CD14-positive monocyte (primary cell): ENCODE data around the gene ZSCAN1. TPM values are rescaled to one million over a fixed set of nuclear protein-coding genes. Genes with fewer than 3 reads are reported as not detected.

Source experiments
- DNase-seq, 3 donors: peaks; one replicate each; pipeline ENCODE4 v3.0.0-alpha.2; 2011 to 2022
- H2AFZ ChIP-seq: 2 replicates; pipeline ENCODE4 v1.6.0; 2012; ENCODE audit warnings: mild to moderate bottlenecking, low read depth, low read length, inconsistent platforms; ENCODE audit not compliant: insufficient read depth, poor library complexity, severe bottlenecking
- H3K27ac ChIP-seq, 2 donors: 1 replicate in 1 of 2; 2 replicates in 1 of 2; pipeline ENCODE4 v1.5.1; 2012 to 2013; ENCODE audit warnings: low read length in 2 of 2, control low read depth in 1 of 2, inconsistent platforms in 1 of 2, low read depth in 1 of 2, mild to moderate bottlenecking in 1 of 2
- H3K27me3 ChIP-seq, 2 donors: one replicate each; pipeline versions ENCODE4 v1.6.0 to v1.6.1; 2011 to 2013; ENCODE audit warnings: low read length in 2 of 2; ENCODE audit not compliant: control insufficient read depth in 2 of 2, insufficient read depth in 2 of 2
- H3K36me3 ChIP-seq, 2 donors: replicated peaks in 1 of 2; 1 replicate in 1 of 2; 2 replicates in 1 of 2; pipeline versions ENCODE4 v1.5.1 to v1.6.1; 2012 to 2013; ENCODE audit warnings: low read length in 2 of 2, control low read depth in 1 of 2, inconsistent platforms in 1 of 2, mild to moderate bottlenecking in 1 of 2; ENCODE audit not compliant: insufficient read depth in 2 of 2, control insufficient read depth in 1 of 2
- H3K4me1 ChIP-seq, 2 donors: 1 replicate in 1 of 2; 2 replicates in 1 of 2; pipeline versions ENCODE4 v1.5.1 to v1.6.1; 2012 to 2013; ENCODE audit warnings: low read length in 2 of 2, control low read depth in 1 of 2, inconsistent platforms in 1 of 2, mild to moderate bottlenecking in 1 of 2, moderate library complexity in 1 of 2; ENCODE audit not compliant: insufficient read depth in 2 of 2, control insufficient read depth in 1 of 2
- H3K4me2 ChIP-seq: replicated peaks from 2 replicates; pipeline ENCODE3; 2012; ENCODE audit warnings: low read length, moderate library complexity, mild to moderate bottlenecking; ENCODE audit not compliant: poor library complexity, severe bottlenecking; ENCODE audit errors: extremely low read depth
- H3K4me3 ChIP-seq, 3 experiments: fragments of 200-600 bp in 1 of 3; sonication (generic) in 1 of 3; replicated peaks in 1 of 3; 1 replicate in 2 of 3; 2 replicates in 1 of 3; pipeline ENCODE4 v1.5.1; 2011 to 2013; ENCODE audit warnings: low read length in 3 of 3, mild to moderate bottlenecking in 3 of 3, control low read depth in 2 of 3, low read depth in 2 of 3, inconsistent platforms in 1 of 3, moderate library complexity in 1 of 3
- H3K79me2 ChIP-seq: 2 replicates; pipeline ENCODE4 v1.6.0; 2012; ENCODE audit warnings: mild to moderate bottlenecking, control low read depth, inconsistent platforms, low read length, moderate library complexity; ENCODE audit not compliant: insufficient read depth
- H3K9ac ChIP-seq: 2 replicates; pipeline ENCODE4 v1.6.0; 2017; ENCODE audit warnings: low read length, mild to moderate bottlenecking; ENCODE audit not compliant: insufficient read depth, poor library complexity, severe bottlenecking
- H3K9me3 ChIP-seq, 2 donors: replicated peaks in 1 of 2; 1 replicate in 1 of 2; 2 replicates in 1 of 2; pipeline versions ENCODE4 v1.5.1 to v1.6.1; 2012 to 2013; ENCODE audit warnings: low read length in 2 of 2, control low read depth in 1 of 2; ENCODE audit not compliant: control insufficient read depth in 1 of 2, insufficient read depth in 1 of 2
- H4K20me1 ChIP-seq: 2 replicates; pipeline ENCODE4 v1.6.0; 2012; ENCODE audit warnings: mild to moderate bottlenecking, low read length, control low read depth, moderate library complexity; ENCODE audit not compliant: insufficient read depth
- H3K27ac Mint-ChIP-seq, 7 donors: one replicate each; pipeline ENCODE4 v1.8.0; 2020; ENCODE audit warnings: mild to moderate bottlenecking in 7 of 7, mixed read lengths in 7 of 7, moderate library complexity in 6 of 7, inconsistent platforms in 2 of 7
- H3K27me3 Mint-ChIP-seq, 3 donors: one replicate each; pipeline ENCODE4 v1.8.0; 2021 to 2022; ENCODE audit warnings: low read depth in 3 of 3, mild to moderate bottlenecking in 3 of 3, mixed read lengths in 3 of 3, moderate library complexity in 3 of 3, inconsistent platforms in 1 of 3
- H3K36me3 Mint-ChIP-seq, 2 donors: one replicate each; pipeline ENCODE4 v1.8.0; 2020; ENCODE audit warnings: mixed read lengths in 2 of 2, inconsistent platforms in 1 of 2, mild to moderate bottlenecking in 1 of 2
- H3K4me1 Mint-ChIP-seq: one replicate; pipeline ENCODE4 v1.8.0; 2020; ENCODE audit warnings: mild to moderate bottlenecking, mixed read lengths
- H3K4me3 Mint-ChIP-seq, 2 donors: one replicate each; pipeline ENCODE4 v1.8.0; 2020; ENCODE audit warnings: mild to moderate bottlenecking in 2 of 2, mixed read lengths in 2 of 2, moderate library complexity in 1 of 2
- H3K9me3 Mint-ChIP-seq, 7 donors: one replicate each; pipeline ENCODE4 v1.8.0; 2020 to 2022; ENCODE audit warnings: mixed read lengths in 7 of 7, mild to moderate bottlenecking in 6 of 7, moderate library complexity in 6 of 7, inconsistent platforms in 2 of 7
- CTCF ChIP-seq: fragments of 200-600 bp; IDR thresholded peaks from one replicate; pipeline ENCODE4 v1.8.0; 2022; ENCODE audit warnings: antibody characterized with exemption, mild to moderate bottlenecking
- WGBS: methylation state at CpG from one replicate; pipeline ENCODE4 v1.1.5; 2013; ENCODE audit warnings: missing lambda C conversion rate; ENCODE audit not compliant: insufficient coverage; 5-methylcytosine and 5-hydroxymethylcytosine counted together
- intact Hi-C, 2 donors: fragments of 100-400 bp; cut with micrococcal nuclease; formaldehyde crosslinking; loops; one replicate each; pipeline versions ENCODE4 v1.15.0 to v1.15.1; 2023
- polyA plus RNA-seq, 3 donors: library from polyadenylated mRNA; depleted of rRNA in 1 of 3; unstranded in 2 of 3; stranded (reverse) in 1 of 3; fragments of 300-500 nt in 2 of 3; fragments of >200 nt in 1 of 3; fragmentation: Illumina TruSeq in 2 of 3; gene quantifications; 1 replicate in 2 of 3; 2 replicates in 1 of 3; pipeline ENCODE4 v1.2.3, GENCODE V29; 2012 to 2021

The ZSCAN1 gene
- polyA plus RNA-seq, 3 donors, result not detected

GRCh38 chr19:58000677-58001076 is 33.1 kb upstream of the ZSCAN1 start:
- Mint-ChIP-seq H3K27ac (peak overlapping the region in 1 of 7 donors; percentile 25), H3K9me3 (peaks cover 63 to 93% (median 87%) of the 10 kb centered on the region in 7 donors), H3K27me3 (peaks cover 0 to 1% (median 1%) of the 10 kb centered on the region in 3 donors), H3K4me3 (no peak overlapping the region), H3K4me1 (peaks cover 33% of the 10 kb centered on the region), H3K36me3 (peaks cover 69 to 83% of the 10 kb centered on the region in 2 donors)
- H3K9ac ChIP-seq, result no peak overlapping the region
- peaks cover 70 to 85% of the 10 kb centered on the region in 2 donors for H3K9me3 ChIP-seq
- no peak overlapping the region for H3K27ac ChIP-seq
- no peaks in the 10 kb centered on the region for H4K20me1 ChIP-seq
- no peak for DNase-seq
- H3K79me2 ChIP-seq, result peaks cover 23% of the 10 kb centered on the region
- intact Hi-C loops, result loop anchor here (5.0 to 10.0 kb wide), 5 partner anchors 182 to 383 kb away; partner anchors contain the start of genes ZNF274 (in 2 of the 2), ERVK3-1 (in 1 of the 2) and ZNF776 (in 1 of the 2)
- H2AFZ ChIP-seq, result no peak overlapping the region
- H3K4me1 ChIP-seq, result peaks cover 22 to 25% of the 10 kb centered on the region in 2 donors
- TF ChIP-seq CTCF, result no peak
- no peak overlapping the region for H3K4me2 ChIP-seq
- no peaks in the 10 kb centered on the region for H3K27me3 ChIP-seq
- H3K36me3 ChIP-seq, result peaks cover 13 to 64% of the 10 kb centered on the region in 2 donors
- peak overlapping the region in 1 of 3 experiments; percentile 89 for H3K4me3 ChIP-seq
- 100% methylated on average over 3 of the region's 4 CpGs for WGBS

- peaks cover 60 to 93% (median 88%) of the 10 kb centered on the region in 7 donors for H3K9me3 Mint-ChIP-seq
- Histone ChIP-seq H3K4me2 (peak overlapping the region; percentile 74), H3K36me3 (peaks cover 16 to 67% of the 10 kb centered on the region in 2 donors), H3K79me2 (peaks cover 23% of the 10 kb centered on the region), H4K20me1 (no peaks in the 10 kb centered on the region), H3K4me1 (peaks cover 22 to 25% of the 10 kb centered on the region in 2 donors), H3K27ac (peak overlapping the region; percentile 55 to 89), H3K9me3 (peaks cover 68 to 85% of the 10 kb centered on the region in 2 donors), H3K27me3 (no peaks in the 10 kb centered on the region), H2AFZ (peak overlapping the region; percentile 98), H3K4me3 (peak overlapping the region; percentile 42 to 91 (median 89)), H3K9ac (peak overlapping the region; percentile 95)
- peak overlapping the region; percentile 70 to 88 (median 82) for H3K27ac Mint-ChIP-seq
- peak overlapping the region; percentile 87 to 88 for H3K4me3 Mint-ChIP-seq
- TF ChIP-seq CTCF, result no peak
- H3K36me3 Mint-ChIP-seq, result peaks cover 71 to 85% of the 10 kb centered on the region in 2 donors
- intact Hi-C loops, result loop anchor here (2.0 to 10.0 kb wide), 7 partner anchors 149 to 385 kb away; partner anchors contain the start of genes ZNF274 (in 2 of the 2), ERVK3-1 (in 1 of the 2), ZNF329 (in 1 of the 2) and ZNF776 (in 1 of the 2)
- peaks cover 33% of the 10 kb centered on the region for H3K4me1 Mint-ChIP-seq
- WGBS, result 1% methylated on average over 16 of the region's 23 CpGs
- no peak for DNase-seq
- peaks cover 0 to 1% (median 1%) of the 10 kb centered on the region in 3 donors for H3K27me3 Mint-ChIP-seq
Measured at GRCh38 chr19:58001895-58002369, 31.9 kb upstream of the ZSCAN1 start.
